Measurements from ENCODE around the gene RBFOX2.
"Not testable (repeated sequence)": the region's sequence is repeated elsewhere in the genome, so short reads cannot be mapped to it uniquely, and the experiment has no call there.

Gene RBFOX2

GRCh38 chr22:35777335-35777975 is 251.2 kb downstream of the RBFOX2 start:
- no peak for DNase-seq (ENCODE audit: low read depth in 2 of 2)

DNA sequence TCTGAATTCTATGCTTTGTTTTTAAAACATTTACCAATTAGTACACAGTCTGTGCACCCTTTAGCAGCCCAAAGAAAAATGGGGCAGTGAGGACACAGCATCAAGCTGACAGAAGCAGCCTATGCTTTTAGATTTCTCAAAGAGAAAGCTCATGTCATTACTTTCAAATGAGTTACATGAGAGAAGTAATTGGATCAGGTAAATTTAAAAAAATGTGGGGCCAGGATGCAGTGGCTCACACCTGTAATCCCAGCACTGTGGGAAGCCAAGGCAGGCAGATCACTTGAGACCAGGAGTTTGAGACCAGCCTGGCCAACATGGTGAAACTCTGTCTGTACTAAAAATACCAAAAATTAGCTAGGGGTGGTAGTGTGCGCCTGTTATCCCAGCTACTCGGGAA is 253.3 kb downstream of the RBFOX2 start:
- DNase-seq (ENCODE audit: low read depth in 2 of 2), result no peak

DNA sequence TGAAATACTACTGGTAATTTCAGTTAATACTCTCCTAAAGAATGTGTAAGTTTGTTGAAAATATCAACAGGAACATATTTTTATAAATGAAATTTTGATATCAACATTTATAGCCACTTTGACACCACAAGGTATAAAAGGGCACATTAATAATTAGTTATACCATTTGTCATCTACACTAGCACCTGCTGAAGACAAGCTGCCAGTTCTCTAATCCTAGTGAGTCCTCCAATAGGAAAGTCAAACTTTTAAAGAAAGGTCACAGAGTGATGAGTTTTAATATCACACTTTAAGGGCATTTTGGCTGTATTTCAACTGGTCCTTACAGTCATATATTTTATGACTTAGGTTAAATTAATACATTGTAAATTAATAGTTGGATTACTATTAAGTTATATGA is 258.6 kb downstream of the RBFOX2 start:
- DNase-seq (ENCODE audit: low read depth in 2 of 2), result no peak

GRCh38 chr22:35766654-35767580 is 261.7 kb downstream of the RBFOX2 start:
- DNase-seq (ENCODE audit: low read depth in 2 of 2), result no peak

DNA sequence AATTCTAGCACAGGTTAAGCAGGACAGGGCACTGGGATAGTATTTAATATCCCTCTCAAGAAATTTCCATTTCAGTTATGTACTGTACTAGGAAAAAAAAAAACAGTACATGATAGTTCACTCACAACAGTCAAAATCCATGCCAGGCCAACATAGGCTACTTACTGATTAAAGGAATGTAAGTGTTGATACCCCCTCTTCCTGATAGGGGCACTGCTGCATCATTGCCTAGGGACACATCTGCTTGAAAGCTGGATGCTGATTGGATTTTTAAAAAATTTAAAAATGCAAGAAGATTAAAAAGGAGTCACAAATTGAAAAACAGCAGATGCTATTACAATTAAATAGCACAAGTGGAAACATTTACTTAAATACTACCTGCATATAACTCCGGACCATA is 267.6 kb downstream of the RBFOX2 start:
- no peak for DNase-seq (ENCODE audit: low read depth in 2 of 2)

GRCh38 chr22:35758394-35758793 is 270.2 kb downstream of the RBFOX2 start:
- DNase-seq (ENCODE audit: low read depth in 2 of 2), result no peak

GRCh38 chr22:35756722-35757121 is 271.9 kb downstream of the RBFOX2 start:
- no peak for DNase-seq (ENCODE audit: low read depth in 2 of 2)

DNA sequence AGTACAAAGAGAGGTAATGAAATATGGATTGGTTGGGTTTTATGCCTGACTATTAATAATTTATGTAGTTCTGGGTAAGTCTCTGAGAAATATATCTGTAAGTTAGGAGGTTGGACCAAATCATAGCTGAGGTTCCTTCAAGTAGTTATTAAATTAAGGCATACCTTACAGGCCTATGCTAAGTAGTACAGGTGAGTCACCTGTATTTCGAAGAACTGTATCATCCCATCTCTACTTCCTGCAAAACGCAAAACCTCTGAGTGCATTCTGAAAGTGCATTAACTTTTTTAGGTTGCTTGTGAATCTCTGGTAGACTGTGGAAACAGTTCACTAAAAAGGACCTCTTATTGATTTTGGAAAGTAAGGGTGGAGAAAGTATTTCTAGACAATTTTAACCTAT is 273.9 kb downstream of the RBFOX2 start:
- DNase-seq (ENCODE audit: low read depth in 2 of 2), result no peak

GRCh38 chr22:35752863-35753189 is 275.8 kb downstream of the RBFOX2 start:
- DNase-seq (ENCODE audit: low read depth in 2 of 2), result no peak

DNA sequence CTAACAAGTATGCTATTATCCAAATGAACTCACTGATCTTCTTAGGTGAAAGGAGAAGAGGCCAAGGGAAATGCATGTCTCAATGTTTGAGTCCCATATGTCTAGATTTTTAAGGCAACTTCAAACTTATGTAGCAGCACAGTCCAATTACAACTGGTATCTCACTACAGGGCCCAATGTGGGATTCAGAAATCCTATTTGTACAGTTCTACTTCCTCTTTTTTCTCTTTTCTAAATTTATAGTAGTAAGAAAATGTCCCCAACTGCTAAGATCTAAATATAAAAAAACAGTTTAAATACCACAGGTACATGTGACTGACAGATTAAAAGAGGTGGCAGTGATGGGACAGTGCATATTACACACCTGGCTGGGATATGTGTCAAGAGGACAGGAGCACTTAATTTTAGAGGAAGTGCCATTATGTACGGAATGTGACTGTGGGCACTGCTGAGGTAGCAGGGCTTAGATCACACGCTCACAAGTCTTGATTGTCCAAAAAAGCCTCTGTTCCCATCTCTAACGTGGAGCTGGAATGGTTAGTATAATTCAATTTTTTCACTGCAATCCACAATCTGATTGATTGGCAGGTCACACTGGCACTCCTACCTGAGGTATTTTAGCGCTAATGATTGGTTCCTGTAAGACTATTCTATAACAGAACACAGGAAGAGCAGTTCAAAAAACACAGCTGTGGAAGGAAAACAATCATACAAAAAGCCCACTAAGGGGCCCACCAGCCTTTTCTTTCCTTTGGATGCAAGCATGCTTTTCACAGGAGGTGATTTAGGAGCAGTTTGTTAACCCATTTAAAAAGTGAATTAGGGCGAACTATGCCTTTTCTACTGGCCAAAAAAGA is 276.4 kb downstream of the RBFOX2 start:
- DNase-seq (ENCODE audit: low read depth in 2 of 2), result no peak

DNA sequence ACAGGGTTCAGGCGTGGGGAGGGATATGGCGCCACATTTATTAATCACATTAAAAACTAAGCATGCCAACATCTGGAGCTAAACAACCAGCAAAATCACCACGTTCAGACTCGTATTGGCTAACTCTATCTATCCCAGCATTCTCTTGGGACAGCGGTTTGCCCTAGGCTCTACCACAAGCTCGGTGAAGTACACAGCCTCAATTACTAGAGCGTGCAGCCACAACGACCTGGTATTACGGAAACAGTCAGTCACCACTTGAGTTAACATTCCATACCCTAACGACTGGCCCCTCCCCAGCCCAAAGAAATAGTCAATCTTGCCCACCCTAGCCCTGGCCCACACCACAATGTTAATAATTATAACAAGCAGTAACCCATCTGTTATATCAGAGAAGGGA is 278.8 kb downstream of the RBFOX2 start:
- no peak for DNase-seq (ENCODE audit: low read depth in 2 of 2)

DNA sequence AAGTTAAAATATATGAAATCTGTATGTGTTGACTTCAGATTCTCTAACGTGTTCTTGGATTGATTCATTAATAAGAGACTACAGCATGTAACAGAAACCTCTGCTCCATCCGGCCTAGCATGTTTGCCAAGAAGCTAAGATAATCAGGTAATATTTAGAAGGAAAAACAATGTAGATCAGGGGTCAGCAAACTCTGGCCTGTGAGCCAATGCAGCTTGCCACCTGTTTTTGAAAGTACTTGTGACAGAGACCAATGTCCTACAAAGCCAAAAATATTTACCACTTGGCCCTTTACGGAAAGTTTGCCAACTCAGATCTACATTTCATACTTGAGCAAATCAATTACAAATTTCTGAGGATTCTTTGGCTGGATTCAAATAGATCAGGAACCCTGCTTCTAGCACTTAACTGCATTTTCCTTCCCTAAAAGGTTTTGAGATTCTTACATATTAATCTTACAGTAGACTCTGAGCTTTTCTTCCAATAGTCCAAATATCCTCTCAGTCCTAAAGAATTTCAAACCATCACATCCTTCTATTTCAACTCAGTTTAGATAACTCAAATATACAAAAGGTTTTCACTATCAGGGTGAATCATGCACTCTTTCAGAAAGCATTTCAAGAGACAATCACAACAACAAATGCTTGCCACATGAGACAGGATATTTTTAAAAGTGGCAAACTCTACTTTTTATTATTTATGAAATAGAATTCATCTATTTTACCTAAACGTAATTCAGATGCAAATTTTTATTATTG is 281.5 kb downstream of the RBFOX2 start:
- DNase-seq (ENCODE audit: low read depth in 2 of 2), result no peak

- no peak for DNase-seq (ENCODE audit: low read depth in 2 of 2)
Observed at GRCh38 chr22:35746248-35746647, 282.4 kb downstream of the RBFOX2 start.

- no peak for DNase-seq (ENCODE audit: low read depth in 2 of 2)
Observed at GRCh38 chr22:35743326-35743860, 285.2 kb downstream of the RBFOX2 start.

GRCh38 chr22:35742342-35743100 is 286.1 kb downstream of the RBFOX2 start:
- DNase-seq (ENCODE audit: low read depth in 2 of 2), result no peak

- DNase-seq (ENCODE audit: low read depth in 2 of 2), result no peak
Observed at GRCh38 chr22:35740616-35741015, 288.0 kb downstream of the RBFOX2 start.

DNA sequence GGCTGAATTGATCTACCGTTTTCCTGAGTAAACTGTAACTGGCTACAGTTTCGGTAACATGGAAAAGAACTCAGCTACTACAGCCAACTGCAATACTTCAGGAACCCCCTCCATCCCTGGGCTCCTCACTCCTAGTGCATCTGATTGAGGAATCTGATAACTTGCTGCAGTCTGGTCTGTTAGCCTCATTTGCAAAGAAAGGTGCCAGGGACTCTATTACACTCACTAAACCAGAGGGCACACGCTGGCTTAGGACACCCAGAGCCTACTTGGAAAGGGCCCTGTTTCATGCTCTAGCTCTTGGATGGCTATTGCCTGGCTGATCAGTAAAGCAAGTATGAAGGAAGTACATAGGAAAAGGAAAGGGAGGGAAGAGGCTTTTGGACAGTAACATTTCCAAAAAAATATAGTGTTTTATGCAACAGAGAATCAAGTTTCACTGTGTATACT is 288.7 kb downstream of the RBFOX2 start:
- no peak for DNase-seq (ENCODE audit: low read depth in 2 of 2)

DNA sequence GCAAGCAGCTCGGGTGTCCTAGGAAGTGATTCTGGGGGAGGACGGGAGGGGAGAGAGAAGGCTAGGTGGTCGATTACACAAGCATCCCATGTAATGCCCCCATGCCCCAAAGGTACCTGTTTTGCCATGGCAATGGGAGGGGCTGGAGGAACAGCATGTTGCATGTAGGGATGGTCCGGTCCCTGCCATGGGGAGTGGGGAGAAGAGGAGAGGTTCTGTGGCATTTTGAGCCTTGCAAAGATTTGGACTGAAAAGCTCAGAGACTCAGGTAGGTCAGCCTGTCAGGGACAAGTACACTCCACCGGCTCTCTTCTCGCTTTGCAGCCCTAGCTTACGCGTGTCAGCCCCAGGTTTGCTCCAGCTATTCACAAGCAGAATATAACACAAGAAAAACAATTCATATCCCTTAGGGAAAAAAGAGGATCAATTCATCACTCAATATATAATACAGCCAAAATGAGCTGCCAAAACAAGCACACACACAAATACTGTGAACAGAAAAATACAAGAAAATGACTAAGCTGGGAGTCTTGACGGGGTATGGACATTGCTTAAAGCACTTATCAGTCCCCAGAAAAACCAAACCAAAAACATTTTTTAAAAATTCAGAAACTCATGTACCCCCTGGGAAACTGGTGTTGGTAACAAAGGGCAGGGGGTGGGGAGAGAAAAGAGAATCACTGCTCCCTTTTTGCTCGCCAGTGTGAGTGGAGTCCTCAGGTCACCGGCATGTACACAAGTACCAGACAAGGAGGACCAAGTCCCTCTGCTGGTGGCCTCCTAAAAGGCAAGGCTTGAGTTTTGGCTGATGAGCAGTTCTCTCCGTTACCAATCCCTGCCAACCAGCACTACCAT is 289.3 kb downstream of the RBFOX2 start:
- no peak for DNase-seq (ENCODE audit: low read depth in 2 of 2)

DNA sequence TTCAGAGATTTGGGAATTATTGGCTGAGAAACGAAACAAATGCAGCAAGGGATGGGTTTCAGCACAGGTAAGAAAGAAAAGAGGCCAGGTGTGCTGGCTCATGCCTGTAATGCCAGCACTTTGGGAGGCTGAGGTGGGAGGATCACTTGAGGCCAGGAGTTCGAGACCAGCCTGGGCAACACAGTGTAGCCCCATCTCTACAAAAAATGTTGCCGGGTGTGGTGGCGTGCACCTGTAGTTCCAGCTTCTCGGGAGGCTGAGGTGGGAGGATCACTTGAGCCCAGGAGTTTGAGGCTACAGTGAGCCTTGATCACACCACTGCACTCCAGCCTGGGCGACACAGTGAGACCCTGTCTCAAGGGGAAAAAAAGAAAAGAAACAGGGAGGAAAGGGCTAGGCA is 290.7 kb downstream of the RBFOX2 start:
- DNase-seq (ENCODE audit: low read depth in 2 of 2), result not testable (repeated sequence)

- no peak for DNase-seq (ENCODE audit: low read depth in 2 of 2)
Observed at GRCh38 chr22:35736701-35737100, 291.9 kb downstream of the RBFOX2 start.
